Measurements from ENCODE around the gene CLP1. TPM values are rescaled to one million over a fixed set of nuclear protein-coding genes. Genes with fewer than 3 reads are reported as not detected.

Gene CLP1
- total RNA-seq, 1 donor from 2014 or later, result 20.7 TPM

DNA sequence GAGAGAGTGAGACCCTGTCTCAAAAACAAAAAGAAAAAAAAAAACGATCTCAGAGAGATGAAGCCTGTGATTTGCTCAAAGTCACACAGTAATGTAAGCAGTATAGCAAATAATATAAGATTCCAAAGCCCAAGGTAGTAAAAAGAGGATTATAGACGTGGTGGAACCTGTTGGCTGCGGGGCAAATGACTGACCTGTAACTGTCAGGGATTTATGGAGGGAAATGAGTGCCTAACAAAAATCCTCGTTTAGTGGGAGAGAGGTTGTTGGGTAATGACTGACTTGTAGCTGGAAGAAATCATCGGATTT is 723 bp upstream of the CLP1 start:
- Mint-ChIP-seq H3K36me3 (peaks cover 3% of the 10 kb centered on the region), H3K4me3 (peak overlapping the region; percentile 99), H3K4me1 (ENCODE audit: unreplicated experiment) (peaks cover 25% of the 10 kb centered on the region), H3K9me3 (no peaks in the 10 kb centered on the region), H3K27me3 (peaks cover 6% of the 10 kb centered on the region), H3K27ac (peak overlapping the region; percentile 92)
- TF ChIP-seq, protein P1, sequence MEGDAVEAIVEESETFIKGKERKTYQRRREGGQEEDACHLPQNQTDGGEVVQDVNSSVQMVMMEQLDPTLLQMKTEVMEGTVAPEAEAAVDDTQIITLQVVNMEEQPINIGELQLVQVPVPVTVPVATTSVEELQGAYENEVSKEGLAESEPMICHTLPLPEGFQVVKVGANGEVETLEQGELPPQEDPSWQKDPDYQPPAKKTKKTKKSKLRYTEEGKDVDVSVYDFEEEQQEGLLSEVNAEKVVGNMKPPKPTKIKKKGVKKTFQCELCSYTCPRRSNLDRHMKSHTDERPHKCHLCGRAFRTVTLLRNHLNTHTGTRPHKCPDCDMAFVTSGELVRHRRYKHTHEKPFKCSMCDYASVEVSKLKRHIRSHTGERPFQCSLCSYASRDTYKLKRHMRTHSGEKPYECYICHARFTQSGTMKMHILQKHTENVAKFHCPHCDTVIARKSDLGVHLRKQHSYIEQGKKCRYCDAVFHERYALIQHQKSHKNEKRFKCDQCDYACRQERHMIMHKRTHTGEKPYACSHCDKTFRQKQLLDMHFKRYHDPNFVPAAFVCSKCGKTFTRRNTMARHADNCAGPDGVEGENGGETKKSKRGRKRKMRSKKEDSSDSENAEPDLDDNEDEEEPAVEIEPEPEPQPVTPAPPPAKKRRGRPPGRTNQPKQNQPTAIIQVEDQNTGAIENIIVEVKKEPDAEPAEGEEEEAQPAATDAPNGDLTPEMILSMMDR (conservative IDR thresholded peaks at IDR 0.05), result no peak
- DNase-seq (ENCODE audit: extremely low spot score, unreplicated experiment), result no peak

DNA sequence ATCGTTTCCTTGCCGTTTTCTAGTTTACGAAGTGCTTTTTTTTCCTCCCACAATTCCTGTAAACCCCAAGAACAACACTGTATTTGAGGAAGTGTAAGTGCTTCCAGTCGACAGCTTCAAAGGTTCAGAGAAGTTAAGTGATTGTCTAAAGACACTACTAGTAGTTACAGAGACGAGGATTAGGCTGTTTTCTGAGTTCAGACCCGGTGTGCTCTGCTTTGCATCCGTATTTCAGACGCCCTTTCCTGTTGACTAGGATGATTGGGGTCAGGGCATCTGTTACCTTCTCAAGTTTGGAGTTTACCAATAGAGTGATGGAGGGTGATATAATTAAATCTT is 430 bp downstream of the CLP1 start:
- DNase-seq (ENCODE audit: extremely low spot score, unreplicated experiment), result no peak
- Mint-ChIP-seq H3K36me3 (peaks cover 6% of the 10 kb centered on the region), H3K27ac (peak overlapping the region; percentile 92)

DNA sequence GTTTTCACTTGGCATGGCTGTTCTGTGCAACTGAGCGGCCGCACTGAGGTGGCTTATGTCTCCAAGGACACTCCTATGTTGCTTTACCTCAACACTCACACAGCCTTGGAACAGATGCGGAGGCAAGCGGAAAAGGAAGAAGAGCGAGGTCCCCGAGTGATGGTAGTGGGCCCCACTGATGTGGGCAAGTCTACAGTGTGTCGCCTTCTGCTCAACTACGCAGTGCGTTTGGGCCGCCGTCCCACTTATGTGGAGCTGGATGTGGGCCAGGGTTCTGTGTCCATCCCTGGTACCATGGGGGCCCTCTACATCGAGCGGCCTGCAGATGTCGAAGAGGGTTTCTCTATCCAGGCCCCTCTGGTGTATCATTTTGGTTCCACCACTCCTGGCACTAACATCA is 2.1 kb downstream of the CLP1 start:
- Mint-ChIP-seq H3K27me3 (no peaks in the 10 kb centered on the region), H3K4me3 (no peak overlapping the region), H3K36me3 (peaks cover 6% of the 10 kb centered on the region), H3K27ac (no peak overlapping the region), H3K9me3 (no peaks in the 10 kb centered on the region), H3K4me1 (ENCODE audit: unreplicated experiment) (peaks cover 23% of the 10 kb centered on the region)
- DNase-seq (ENCODE audit: extremely low spot score, unreplicated experiment), result no peak
- TF ChIP-seq, protein P1 (conservative IDR thresholded peaks at IDR 0.05), result no peak

More for the DNA sequence above, 430 bp downstream of the CLP1 start:
- TF ChIP-seq, protein P1 (conservative IDR thresholded peaks at IDR 0.05), result no peak
- H3K9me3 Mint-ChIP-seq, result no peaks in the 10 kb centered on the region
- H3K4me1 Mint-ChIP-seq (ENCODE audit: unreplicated experiment), result peaks cover 23% of the 10 kb centered on the region
- H3K4me3 Mint-ChIP-seq, result peak overlapping the region; percentile 99
- H3K27me3 Mint-ChIP-seq, result peaks cover 3% of the 10 kb centered on the region

DNA sequence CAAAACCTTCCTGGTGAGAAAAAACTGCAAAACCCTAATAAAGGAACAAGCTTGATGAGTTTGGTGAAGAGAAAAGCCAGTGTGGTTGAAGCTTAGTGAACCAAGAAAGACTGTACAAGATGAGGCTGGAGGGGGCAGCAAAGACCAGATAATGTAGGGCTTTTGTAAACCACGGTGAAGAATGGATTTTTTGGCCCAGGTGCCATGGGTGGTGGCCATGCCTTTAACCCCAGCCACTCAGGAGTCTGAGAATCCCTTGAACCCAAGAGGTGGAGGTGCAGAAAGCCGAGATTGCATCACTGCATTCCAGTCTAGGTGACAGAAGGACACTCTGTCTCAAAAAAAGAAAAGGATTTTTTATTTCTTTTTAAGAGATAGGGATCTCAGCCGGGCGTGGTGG is 5.3 kb downstream of the CLP1 start:
- H3K4me1 Mint-ChIP-seq (ENCODE audit: unreplicated experiment), result peaks cover 10% of the 10 kb centered on the region
- peak overlapping the region; percentile 18 for H3K4me3 Mint-ChIP-seq
- no peak overlapping the region for H3K27ac Mint-ChIP-seq

DNA sequence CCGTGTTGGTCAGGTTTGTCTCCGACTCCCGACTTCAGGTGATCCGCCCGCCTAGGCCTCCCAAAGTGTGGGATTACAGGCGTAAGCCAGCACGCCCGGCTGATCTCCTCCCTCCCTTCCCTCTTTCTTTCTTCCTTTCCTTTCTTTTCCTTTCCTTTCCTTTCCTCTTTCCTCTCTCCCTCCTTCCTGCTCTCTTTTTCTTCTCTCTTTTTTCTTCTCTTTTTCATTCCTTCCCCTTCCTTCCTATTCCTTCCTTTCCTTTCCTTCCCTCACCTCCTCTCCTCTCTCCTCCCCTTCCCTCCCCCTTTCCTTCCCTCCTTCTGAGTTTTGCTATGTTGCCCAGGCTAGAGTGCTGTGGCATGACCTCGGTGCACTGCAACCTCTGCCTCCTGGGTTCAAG is 6.4 kb downstream of the CLP1 start:
- Mint-ChIP-seq H3K4me1 (ENCODE audit: unreplicated experiment) (peaks cover 5% of the 10 kb centered on the region), H3K27ac (no peak overlapping the region), H3K4me3 (peak overlapping the region; percentile 37), H3K36me3 (peaks cover 3% of the 10 kb centered on the region), H3K9me3 (no peaks in the 10 kb centered on the region), H3K27me3 (no peaks in the 10 kb centered on the region)
- no peak for DNase-seq (ENCODE audit: extremely low spot score, unreplicated experiment)
- TF ChIP-seq, protein P1 (conservative IDR thresholded peaks at IDR 0.05), result no peak

More for the DNA sequence above, 5.3 kb downstream of the CLP1 start:
- no peaks in the 10 kb centered on the region for H3K27me3 Mint-ChIP-seq
- H3K9me3 Mint-ChIP-seq, result no peaks in the 10 kb centered on the region
- peaks cover 3% of the 10 kb centered on the region for H3K36me3 Mint-ChIP-seq
- TF ChIP-seq, protein P1 (conservative IDR thresholded peaks at IDR 0.05), result peak; percentile 33
- DNase-seq (ENCODE audit: extremely low spot score, unreplicated experiment), result no peak

DNA sequence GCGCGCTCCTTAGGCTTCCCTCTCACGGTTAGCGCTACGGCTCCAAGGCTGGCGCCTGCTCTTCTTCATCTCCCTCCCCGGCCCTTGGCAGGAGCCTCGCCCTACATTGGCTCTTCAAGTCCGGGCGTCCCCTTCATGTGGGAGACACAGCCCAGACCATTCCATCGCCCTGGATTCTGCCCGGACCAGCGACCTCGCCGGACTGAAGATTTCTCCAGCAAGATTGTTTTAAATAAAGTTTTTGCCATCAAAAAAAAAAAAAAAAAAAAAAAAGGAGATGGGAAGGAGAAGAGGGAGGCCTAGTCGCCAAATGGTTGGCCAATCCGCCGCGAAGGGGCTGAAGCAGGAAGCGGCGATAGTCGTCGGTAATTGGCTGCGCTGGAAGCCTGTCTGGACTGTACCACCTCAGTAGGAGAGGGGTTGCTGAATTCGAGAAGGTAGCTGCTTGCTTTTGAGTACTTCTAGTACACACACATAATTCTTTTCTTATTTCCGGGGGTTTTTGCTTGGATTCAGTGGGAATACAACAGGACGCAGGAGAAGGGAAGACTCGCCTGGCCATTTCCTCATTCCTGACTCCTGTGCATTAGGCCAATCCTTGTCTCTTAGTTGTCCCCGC is 9.7 kb downstream of the CLP1 start:
- H3K27me3 Mint-ChIP-seq, result no peaks in the 10 kb centered on the region
- H3K9me3 Mint-ChIP-seq, result no peaks in the 10 kb centered on the region
- TF ChIP-seq, protein P1 (conservative IDR thresholded peaks at IDR 0.05), result peak; percentile 6
- DNase-seq (ENCODE audit: extremely low spot score, unreplicated experiment), result peak; percentile 92
- peaks cover 11% of the 10 kb centered on the region for H3K4me1 Mint-ChIP-seq (ENCODE audit: unreplicated experiment)
- peak overlapping the region; percentile 100 for H3K27ac Mint-ChIP-seq
- peaks cover 4% of the 10 kb centered on the region for H3K36me3 Mint-ChIP-seq
- H3K4me3 Mint-ChIP-seq, result peak overlapping the region; percentile 96
